PC-9 (cell line): Measurements from ENCODE around the gene STING1. TPM values are rescaled to one million over a fixed set of nuclear protein-coding genes. Genes with fewer than 3 reads are reported as not detected.

Source experiments
- BruUV-seq: library from RNA; stranded (reverse); fragments of 400-500 nt; replicated peaks from 2 replicates; lab custom pipeline; 2021; lab: Mats Ljungman, UMichigan
- CTCF ChIA-PET: fragments of 300-600 bp; sonication (Branson Sonifier 250); formaldehyde crosslinking; loops from one replicate; lab custom pipeline; 2022; ENCODE audit warnings: antibody characterized with exemption; lab: Charles Lee
- POLR2A ChIA-PET: fragments of 300-600 bp; sonication (Branson Sonifier 250); formaldehyde crosslinking; loops from one replicate; lab custom pipeline; 2022; ENCODE audit warnings: antibody characterized with exemption; ENCODE audit not compliant: unreplicated experiment; lab: Charles Lee
- DNase-seq, 2 experiments: peaks; one replicate each; pipeline versions ENCODE4 v3.0.0 to v3.0.0-alpha.2; 2015 to 2022; ENCODE audit warnings: mixed read lengths in 1 of 2
- H2AFZ ChIP-seq: fragments of 200-600 bp; sonication (generic); 2 replicates; pipeline ENCODE4 v1.8.1; 2017; ENCODE audit warnings: antibody characterized with exemption
- H3F3A ChIP-seq: fragments of 200-600 bp; sonication (generic); 2 replicates; pipeline ENCODE4 v1.8.1; 2017; ENCODE audit warnings: antibody characterized with exemption, mild to moderate bottlenecking, low read depth; ENCODE audit not compliant: insufficient read depth
- H3K27ac ChIP-seq: fragments of 200-600 bp; sonication (generic); 2 replicates; pipeline ENCODE4 v1.6.1; 2016; ENCODE audit warnings: mixed run types
- H3K27me3 ChIP-seq: fragments of 200-600 bp; sonication (generic); 2 replicates; pipeline ENCODE4 v1.6.1; 2016; ENCODE audit warnings: low read depth, mixed run types; ENCODE audit not compliant: insufficient read depth
- H3K36me3 ChIP-seq: fragments of 200-600 bp; sonication (generic); 2 replicates; pipeline ENCODE4 v1.6.1; 2016; ENCODE audit warnings: low read depth, mixed run types
- H3K4me1 ChIP-seq: fragments of 200-600 bp; sonication (generic); replicated peaks from 2 replicates; pipeline ENCODE4 v1.6.1; 2016; ENCODE audit warnings: mixed run types; ENCODE audit not compliant: insufficient read depth
- H3K4me2 ChIP-seq: fragments of 200-600 bp; sonication (generic); 2 replicates; pipeline ENCODE4 v1.6.1; 2017; ENCODE audit warnings: mixed run types
- H3K4me3 ChIP-seq: fragments of 200-600 bp; sonication (generic); 2 replicates; pipeline ENCODE4 v1.6.1; 2016; ENCODE audit warnings: mixed run types
- H3K79me2 ChIP-seq: fragments of 200-600 bp; sonication (generic); 2 replicates; pipeline ENCODE4 v1.6.1; 2017; ENCODE audit warnings: low read depth, mixed run types
- H3K9me2 ChIP-seq: fragments of 200-600 bp; sonication (generic); 2 replicates; pipeline ENCODE4 v1.8.1; 2017; ENCODE audit warnings: mild to moderate bottlenecking; ENCODE audit not compliant: insufficient read depth
- H3K9me3 ChIP-seq: fragments of 200-600 bp; sonication (generic); 2 replicates; pipeline ENCODE4 v1.8.1; 2016; ENCODE audit warnings: low read depth; ENCODE audit not compliant: insufficient read depth
- H4K20me1 ChIP-seq: fragments of 200-600 bp; sonication (generic); 2 replicates; pipeline ENCODE4 v1.8.1; 2017; ENCODE audit not compliant: insufficient read depth
- EZH2 ChIP-seq: fragments of 200-600 bp; sonication (generic); IDR thresholded peaks from 2 replicates; pipeline ENCODE4 v1.8.0; 2017; ENCODE audit warnings: antibody characterized with exemption, low read depth
- intact Hi-C: fragments of 100-400 bp; cut with micrococcal nuclease; formaldehyde crosslinking; loops from one replicate; pipeline ENCODE4 v1.10.0; 2022; ENCODE audit not compliant: unreplicated experiment
- total RNA-seq: library from RNA; stranded (reverse); gene quantifications from 2 replicates; pipeline ENCODE4 v1.2.3, GENCODE V29; 2021
- TF ChIP-seq, protein P1 (sequence below): fragments of 200-600 bp; sonication (generic); conservative IDR thresholded peaks from 2 replicates; pipeline ENCODE4 v1.6.1; 2017; ENCODE audit warnings: mixed run types, antibody characterized with exemption, mild to moderate bottlenecking, moderate library complexity

The STING1 gene
- total RNA-seq, 1 experiment from 2014 or later: 27.6 TPM

DNA sequence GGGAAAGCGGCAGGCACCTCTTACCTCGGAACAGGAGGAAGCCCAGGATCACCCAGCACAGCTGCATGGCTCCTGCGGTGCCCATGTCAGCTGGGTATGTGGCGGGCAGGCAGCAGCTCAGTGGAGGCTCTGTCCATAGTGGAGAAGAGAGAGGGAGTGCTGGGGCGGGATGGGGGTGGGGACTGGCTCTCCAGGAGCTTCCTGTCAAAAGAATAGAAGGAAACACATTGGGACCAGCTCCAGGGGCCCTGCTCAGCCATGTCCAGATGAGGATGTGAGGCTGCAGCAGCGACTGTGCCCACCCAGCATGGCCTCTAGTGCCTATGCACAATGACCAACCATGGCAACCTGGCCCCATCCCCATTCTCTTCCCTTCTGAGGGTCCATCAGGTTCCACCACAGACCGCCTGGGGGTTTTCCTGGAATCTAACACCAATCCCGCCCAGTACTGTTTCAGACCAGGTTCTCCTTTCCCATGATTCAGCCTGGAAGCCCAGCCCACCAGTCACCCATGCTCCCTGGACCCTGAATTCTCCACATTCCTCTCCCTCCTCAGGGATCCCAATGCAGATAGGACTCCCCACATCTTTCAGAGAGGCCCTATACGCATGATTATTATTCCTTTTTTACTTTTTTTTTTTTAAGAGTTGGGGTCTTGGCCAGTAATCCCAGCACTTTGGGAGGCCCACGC is 19.8 kb downstream of the STING1 start, which contains the start of gene ECSCR:
Gene ECSCR, minus strand, starts transcription at position 158 of the 691 bp plus-strand sequence. Its CDS starts 73 bp downstream, at position 85.
- intact Hi-C loops: no loop called here
- Histone ChIP-seq H3K27ac (no peak within 1 kb of the TSS), H3K36me3 (no peaks in the 10 kb centered on the region), H3K4me1 (0 out of 2 replicates have a peak, but pooled peaks cover 7% of the 10 kb centered on the region), H3K9me2 (no peaks in the 10 kb centered on the region), H4K20me1 (no peaks in the 10 kb centered on the region), H3K4me2 (no peak within 1 kb of the TSS), H3K79me2 (no peaks in the 10 kb centered on the region), H3K4me3 (no peak within 1 kb of the TSS), H3K9me3 (no peaks in the 10 kb centered on the region), H3K27me3 (no peaks in the 10 kb centered on the region), H3F3A (no peaks in the 10 kb centered on the region), H2AFZ (no peak within 1 kb of the TSS)
- ChIA-PET POLR2A (no interaction called here), CTCF (no interaction called here)
- BruUV-seq: no TSS peak
- no peak for TF ChIP-seq EZH2
- TF ChIP-seq, protein P1, sequence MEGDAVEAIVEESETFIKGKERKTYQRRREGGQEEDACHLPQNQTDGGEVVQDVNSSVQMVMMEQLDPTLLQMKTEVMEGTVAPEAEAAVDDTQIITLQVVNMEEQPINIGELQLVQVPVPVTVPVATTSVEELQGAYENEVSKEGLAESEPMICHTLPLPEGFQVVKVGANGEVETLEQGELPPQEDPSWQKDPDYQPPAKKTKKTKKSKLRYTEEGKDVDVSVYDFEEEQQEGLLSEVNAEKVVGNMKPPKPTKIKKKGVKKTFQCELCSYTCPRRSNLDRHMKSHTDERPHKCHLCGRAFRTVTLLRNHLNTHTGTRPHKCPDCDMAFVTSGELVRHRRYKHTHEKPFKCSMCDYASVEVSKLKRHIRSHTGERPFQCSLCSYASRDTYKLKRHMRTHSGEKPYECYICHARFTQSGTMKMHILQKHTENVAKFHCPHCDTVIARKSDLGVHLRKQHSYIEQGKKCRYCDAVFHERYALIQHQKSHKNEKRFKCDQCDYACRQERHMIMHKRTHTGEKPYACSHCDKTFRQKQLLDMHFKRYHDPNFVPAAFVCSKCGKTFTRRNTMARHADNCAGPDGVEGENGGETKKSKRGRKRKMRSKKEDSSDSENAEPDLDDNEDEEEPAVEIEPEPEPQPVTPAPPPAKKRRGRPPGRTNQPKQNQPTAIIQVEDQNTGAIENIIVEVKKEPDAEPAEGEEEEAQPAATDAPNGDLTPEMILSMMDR: no peak
- DNase-seq: no peak

- Histone ChIP-seq H3K9me3 (no peaks in the 10 kb centered on the region), H3K36me3 (no peaks in the 10 kb centered on the region), H3K4me1 (0 out of 2 replicates have a peak, but pooled peaks cover 7% of the 10 kb centered on the region), H3K4me2 (no peak overlapping the region), H2AFZ (no peak overlapping the region), H3K79me2 (no peaks in the 10 kb centered on the region), H3K27me3 (no peaks in the 10 kb centered on the region), H3K9me2 (no peaks in the 10 kb centered on the region), H3K27ac (no peak overlapping the region), H3F3A (no peaks in the 10 kb centered on the region), H4K20me1 (no peaks in the 10 kb centered on the region), H3K4me3 (no peak overlapping the region)
- TF ChIP-seq, protein P1: no peak
- no peak for TF ChIP-seq EZH2
- no TSS peak for BruUV-seq
- intact Hi-C loops: no loop called here
- CTCF ChIA-PET: no interaction called here
- POLR2A ChIA-PET: no interaction called here
- DNase-seq: no peak
These were observed 20.9 kb downstream of the STING1 start for GRCh38 chr5:139461698-139462097.

DNA sequence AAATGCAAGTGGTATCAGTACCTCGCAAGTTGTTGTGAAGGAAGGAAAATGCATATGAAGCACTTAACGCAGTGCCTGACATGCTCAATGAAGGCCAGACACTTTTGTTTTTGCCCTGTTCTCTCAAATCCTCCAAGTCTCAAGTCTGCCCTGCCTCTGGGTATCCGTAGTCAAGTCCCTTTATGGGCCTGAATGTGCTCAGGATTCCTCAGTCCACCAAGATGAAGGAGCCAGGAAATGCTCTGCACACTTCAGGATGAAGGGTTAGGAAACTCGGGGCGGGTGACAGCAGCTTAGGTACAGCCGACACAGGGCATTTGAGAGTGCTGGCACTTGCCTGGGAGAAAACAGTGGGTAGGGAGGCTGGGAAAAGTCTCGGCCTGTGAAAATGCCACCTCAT is 21.4 kb downstream of the STING1 start:
- Histone ChIP-seq H3F3A (no peaks in the 10 kb centered on the region), H3K9me2 (no peaks in the 10 kb centered on the region), H3K36me3 (no peaks in the 10 kb centered on the region), H3K4me1 (0 out of 2 replicates have a peak, but pooled peaks cover 7% of the 10 kb centered on the region), H3K79me2 (no peaks in the 10 kb centered on the region), H3K4me3 (no peak overlapping the region), H3K27ac (no peak overlapping the region), H3K4me2 (no peak overlapping the region), H3K9me3 (no peaks in the 10 kb centered on the region), H2AFZ (no peak overlapping the region), H3K27me3 (no peaks in the 10 kb centered on the region), H4K20me1 (no peaks in the 10 kb centered on the region)
- DNase-seq: no peak
- TF ChIP-seq EZH2: no peak
- TF ChIP-seq, protein P1: no peak
- CTCF ChIA-PET: no interaction called here
- intact Hi-C loops: no loop called here
- POLR2A ChIA-PET: interaction anchor here (0.5 kb wide), 1 partner anchor 21 kb away, joined by 4 read pairs; no protein-coding TSS in a partner anchor
- BruUV-seq: no TSS peak
